GM21526 (cell line): ENCODE data around the gene ESR1.
A peak's percentile ranks its signal among the peaks of the same experiment; 100 is the strongest.

Experiments used
- ATAC-seq: cut with Tn5 transposase; IDR thresholded peaks from one replicate; pipeline ENCODE4 v1.9.1; 2021; ENCODE audit warnings: moderate library complexity; ENCODE audit not compliant: unreplicated experiment, low FRiP score

ESR1 gene

DNA sequence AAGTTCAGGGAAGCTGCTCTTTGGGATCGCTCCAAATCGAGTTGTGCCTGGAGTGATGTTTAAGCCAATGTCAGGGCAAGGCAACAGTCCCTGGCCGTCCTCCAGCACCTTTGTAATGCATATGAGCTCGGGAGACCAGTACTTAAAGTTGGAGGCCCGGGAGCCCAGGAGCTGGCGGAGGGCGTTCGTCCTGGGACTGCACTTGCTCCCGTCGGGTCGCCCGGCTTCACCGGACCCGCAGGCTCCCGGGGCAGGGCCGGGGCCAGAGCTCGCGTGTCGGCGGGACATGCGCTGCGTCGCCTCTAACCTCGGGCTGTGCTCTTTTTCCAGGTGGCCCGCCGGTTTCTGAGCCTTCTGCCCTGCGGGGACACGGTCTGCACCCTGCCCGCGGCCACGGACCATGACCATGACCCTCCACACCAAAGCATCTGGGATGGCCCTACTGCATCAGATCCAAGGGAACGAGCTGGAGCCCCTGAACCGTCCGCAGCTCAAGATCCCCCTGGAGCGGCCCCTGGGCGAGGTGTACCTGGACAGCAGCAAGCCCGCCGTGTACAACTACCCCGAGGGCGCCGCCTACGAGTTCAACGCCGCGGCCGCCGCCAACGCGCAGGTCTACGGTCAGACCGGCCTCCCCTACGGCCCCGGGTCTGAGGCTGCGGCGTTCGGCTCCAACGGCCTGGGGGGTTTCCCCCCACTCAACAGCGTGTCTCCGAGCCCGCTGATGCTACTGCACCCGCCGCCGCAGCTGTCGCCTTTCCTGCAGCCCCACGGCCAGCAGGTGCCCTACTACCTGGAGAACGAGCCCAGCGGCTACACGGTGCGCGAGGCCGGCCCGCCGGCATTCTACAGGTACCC is at the start of gene ESR1:
Gene ESR1, plus strand, starts transcription at position 170 of the 858 bp plus-strand sequence. Its CDS starts 231 bp downstream, at position 401.
- ATAC-seq, result no peak

- ATAC-seq, result no peak
These were observed 47.0 kb upstream of the ESR1 start for GRCh38 chr6:151760486-151760885.

- no peak for ATAC-seq
These were observed 45.6 kb upstream of the ESR1 start for GRCh38 chr6:151761851-151762250.

DNA sequence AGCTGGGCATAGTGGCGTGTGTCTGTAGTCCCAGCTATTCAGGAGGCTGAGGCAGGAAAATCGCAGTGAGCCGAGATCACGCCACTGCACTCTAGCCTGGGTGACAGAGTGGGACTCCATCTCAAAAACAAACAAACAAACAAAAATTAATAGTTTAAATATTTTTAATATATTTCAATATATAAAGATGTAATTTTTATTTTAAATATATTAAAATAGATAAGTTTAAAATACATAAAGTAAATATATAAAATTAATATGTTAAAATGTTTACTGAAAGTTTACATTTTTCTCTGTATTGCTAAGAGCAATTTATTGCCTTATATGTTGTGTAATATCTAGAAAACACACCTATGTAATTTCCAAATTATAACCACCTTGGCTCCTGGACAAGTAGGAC is 44.7 kb upstream of the ESR1 start:
- ATAC-seq, result no peak

DNA sequence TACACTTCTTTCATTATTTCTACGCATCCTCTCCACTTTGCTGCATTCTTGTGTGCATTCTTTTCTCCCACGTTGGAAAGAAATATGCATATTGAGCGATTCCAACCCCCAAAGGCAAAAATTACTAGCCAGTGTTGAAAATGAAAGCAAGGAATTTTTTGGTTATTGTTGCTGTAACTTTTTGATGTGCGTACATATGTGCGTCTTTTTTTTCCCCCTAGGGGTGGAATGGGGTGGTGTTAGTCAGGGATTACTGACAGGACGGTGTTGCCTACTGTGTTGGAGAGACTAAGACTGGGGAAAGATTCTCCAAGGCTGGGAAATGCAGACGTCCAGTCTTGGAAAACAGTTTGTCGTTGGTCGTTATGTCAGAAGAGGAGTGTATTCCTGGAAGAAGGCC is 44.2 kb upstream of the ESR1 start:
- no peak for ATAC-seq

DNA sequence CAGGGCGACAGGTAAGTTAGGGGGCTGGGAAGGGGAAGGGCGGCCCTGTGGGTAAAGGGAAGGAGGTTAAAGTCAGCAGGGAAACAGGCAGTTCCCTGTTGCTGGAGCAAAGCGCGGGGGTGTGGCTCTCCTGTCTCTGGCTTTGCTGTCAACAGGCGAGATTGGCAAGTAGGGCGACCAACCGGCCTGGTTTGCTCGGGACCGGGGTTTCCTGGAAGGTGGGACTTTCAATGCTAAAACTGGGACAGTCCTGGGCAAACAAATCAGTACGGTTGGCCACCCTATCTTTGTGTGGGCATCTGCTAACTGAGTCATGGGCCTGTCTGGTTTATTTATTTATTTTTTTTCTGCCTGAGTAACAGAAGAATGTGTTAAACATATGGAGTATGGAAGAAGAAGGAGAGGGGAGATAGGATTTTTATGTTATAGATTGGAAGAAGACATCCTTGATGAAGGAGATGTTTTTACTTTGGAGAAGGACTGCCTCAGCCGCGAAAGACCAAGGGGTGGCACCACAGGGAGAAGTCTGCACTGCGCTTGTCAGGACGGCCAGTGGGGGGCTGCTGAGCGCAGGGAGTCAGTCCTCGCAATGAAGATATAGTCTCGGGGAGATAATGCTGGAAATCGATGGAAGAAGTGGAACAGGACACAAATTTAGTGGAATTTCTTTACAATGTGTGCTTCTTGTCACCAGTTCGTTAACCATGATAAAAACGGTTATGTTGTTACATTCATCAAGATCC is 43.4 kb upstream of the ESR1 start:
- ATAC-seq, result peak; percentile 87

- peak; percentile 49 for ATAC-seq
These were observed 42.0 kb upstream of the ESR1 start for GRCh38 chr6:151765444-151765886.

DNA sequence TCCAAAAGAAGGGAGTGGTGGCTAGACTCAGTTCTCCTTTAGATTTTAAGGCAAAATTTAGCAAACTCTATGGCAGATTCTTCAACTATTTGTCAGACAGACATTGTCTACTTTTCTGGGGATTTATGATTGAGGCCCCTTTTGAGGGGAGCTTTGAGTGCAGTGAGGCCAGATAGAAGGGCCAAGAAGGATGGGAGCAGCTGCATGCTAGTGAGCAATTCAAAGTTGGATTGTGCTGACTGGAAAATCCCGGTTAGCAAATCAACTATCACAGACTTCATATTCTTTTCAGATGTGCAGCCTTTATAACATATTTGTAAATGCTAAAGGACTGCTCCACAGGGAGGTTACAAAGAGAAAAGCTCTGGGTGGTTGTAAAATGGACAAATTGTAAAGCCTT is 35.0 kb upstream of the ESR1 start:
- no peak for ATAC-seq

DNA sequence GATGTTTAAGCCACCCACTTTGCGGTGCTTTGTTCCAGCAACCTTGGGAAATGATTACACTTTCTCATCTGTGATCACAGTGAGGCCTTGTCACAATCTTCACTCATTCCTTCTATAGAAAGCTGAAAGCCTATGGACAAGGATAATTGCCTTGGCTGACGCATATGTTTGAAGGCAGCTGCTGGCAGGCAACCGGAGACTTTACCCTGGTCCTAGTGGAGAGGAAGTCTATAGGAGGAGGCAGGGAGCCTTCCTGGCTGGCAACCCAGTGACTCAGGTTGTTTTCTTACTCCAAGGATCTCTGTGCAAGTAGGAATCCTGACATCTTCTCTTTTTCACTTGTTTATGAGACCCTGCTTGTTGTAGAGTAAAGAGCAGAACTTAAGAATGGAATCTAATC is 34.1 kb upstream of the ESR1 start:
- ATAC-seq, result no peak

DNA sequence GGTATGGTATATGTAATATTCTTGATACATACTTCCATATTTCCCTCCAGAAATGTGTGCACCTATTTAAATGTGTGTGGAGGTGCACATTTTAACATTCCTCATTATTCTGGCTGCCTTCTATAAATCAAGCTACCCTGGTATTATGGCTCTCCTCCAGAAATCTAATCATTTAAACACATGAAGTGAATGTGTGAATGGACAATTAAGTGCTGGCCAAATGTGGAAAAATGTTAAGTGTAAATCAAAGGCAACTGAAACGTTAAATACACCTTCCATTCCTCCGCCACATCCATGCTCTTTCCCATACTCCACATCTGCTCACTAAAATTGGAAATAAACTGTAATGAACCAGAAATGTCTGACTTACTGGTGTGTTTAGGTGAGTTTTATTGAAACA is 24.9 kb upstream of the ESR1 start:
- no peak for ATAC-seq

GRCh38 chr6:151783692-151784091 is 23.8 kb upstream of the ESR1 start:
- ATAC-seq, result no peak

GRCh38 chr6:151784441-151785214 is 22.9 kb upstream of the ESR1 start:
- no peak for ATAC-seq

DNA sequence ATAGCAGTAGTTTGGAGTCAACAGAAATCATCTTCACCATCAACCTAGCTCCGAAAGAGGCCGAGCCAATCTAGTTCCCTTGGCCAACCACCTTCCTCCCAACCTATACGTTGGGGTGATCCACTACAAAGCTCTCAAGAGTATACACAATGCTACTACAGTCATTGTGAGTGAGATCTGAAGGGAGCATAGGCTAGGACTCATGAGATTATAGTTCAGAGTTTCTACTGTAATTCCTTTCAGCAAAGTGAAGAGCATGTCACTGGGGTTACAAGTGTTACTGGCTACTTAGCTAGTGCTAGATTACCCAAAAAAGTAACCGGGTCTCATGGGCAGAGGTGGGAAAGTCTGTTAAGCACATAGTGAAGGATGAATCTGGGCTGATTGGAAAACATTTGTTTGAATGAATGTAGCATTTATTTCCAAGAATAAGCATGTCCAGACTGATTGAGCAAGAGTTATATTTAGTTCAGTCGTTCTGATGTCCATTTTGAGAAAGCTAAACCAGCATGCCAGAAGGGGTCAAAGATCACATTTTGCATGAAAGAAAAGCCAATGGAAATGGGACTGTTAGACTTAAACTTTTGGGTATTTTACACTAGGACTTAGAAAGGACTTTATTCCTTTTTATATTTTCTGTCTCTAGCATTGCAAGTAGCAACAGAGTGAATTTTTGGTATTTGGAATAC is 10.5 kb upstream of the ESR1 start:
- ATAC-seq, result no peak

GRCh38 chr6:151803743-151804142 is 3.7 kb upstream of the ESR1 start:
- no peak for ATAC-seq

- no peak for ATAC-seq
These were observed 2.7 kb upstream of the ESR1 start for GRCh38 chr6:151804585-151805285.

- no peak for ATAC-seq
These were observed 2.1 kb upstream of the ESR1 start for GRCh38 chr6:151805286-151805840.

GRCh38 chr6:151806757-151807512 is 547 bp upstream of the ESR1 start:
- ATAC-seq, result no peak

DNA sequence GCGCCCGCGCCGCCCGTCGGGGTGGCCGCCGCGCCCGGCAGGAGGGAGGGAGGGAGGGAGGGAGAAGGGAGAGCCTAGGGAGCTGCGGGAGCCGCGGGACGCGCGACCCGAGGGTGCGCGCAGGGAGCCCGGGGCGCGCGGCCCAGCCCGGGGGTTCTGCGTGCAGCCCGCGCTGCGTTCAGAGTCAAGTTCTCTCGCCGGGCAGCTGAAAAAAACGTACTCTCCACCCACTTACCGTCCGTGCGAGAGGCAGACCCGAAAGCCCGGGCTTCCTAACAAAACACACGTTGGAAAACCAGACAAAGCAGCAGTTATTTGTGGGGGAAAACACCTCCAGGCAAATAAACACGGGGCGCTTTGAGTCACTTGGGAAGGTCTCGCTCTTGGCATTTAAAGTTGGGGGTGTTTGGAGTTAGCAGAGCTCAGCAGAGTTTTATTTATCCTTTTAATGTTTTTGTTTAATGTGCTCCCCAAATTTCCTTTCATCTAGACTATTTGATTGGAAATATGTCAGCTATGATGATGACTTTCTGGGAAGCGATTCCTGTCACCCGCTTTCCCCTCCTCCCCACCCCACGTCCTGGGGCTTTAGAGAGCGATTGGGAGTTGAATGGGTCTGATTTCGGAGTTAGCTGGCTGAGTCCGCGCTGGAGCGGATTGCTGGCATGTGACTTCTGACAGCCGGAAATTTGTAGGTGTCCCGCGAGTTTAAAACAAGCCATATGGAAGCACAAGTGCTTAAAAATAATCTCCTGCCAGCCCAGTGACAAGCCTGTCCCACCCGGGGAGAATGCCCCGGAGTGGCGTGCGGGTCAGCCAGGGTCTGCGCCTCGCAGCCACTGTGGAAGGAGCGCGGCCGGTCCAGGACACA is 1.1 kb downstream of the ESR1 start:
- ATAC-seq, result no peak
